NB4 (cell line): ENCODE results near the gene MEX3A.

ENCODE experiments used
- MYC ChIP-seq: IDR thresholded peaks from 2 replicates; pipeline ENCODE4 v1.6.1; 2011; ENCODE audit warnings: low read depth, low read length
- POLR2A ChIP-seq: IDR thresholded peaks from 2 replicates; pipeline ENCODE4 v1.6.1; 2011; ENCODE audit warnings: mild to moderate bottlenecking; ENCODE audit not compliant: insufficient read length; ENCODE audit errors: extremely low read depth
- TF ChIP-seq, protein P1 (sequence below): IDR thresholded peaks from 2 replicates; pipeline ENCODE4 v1.6.1; 2011; ENCODE audit warnings: low read depth, low read length
- TF ChIP-seq, protein P2 (sequence below): IDR thresholded peaks from one replicate; pipeline ENCODE4 v1.5.1; 2012; ENCODE audit warnings: low read depth, low read length

DNA sequence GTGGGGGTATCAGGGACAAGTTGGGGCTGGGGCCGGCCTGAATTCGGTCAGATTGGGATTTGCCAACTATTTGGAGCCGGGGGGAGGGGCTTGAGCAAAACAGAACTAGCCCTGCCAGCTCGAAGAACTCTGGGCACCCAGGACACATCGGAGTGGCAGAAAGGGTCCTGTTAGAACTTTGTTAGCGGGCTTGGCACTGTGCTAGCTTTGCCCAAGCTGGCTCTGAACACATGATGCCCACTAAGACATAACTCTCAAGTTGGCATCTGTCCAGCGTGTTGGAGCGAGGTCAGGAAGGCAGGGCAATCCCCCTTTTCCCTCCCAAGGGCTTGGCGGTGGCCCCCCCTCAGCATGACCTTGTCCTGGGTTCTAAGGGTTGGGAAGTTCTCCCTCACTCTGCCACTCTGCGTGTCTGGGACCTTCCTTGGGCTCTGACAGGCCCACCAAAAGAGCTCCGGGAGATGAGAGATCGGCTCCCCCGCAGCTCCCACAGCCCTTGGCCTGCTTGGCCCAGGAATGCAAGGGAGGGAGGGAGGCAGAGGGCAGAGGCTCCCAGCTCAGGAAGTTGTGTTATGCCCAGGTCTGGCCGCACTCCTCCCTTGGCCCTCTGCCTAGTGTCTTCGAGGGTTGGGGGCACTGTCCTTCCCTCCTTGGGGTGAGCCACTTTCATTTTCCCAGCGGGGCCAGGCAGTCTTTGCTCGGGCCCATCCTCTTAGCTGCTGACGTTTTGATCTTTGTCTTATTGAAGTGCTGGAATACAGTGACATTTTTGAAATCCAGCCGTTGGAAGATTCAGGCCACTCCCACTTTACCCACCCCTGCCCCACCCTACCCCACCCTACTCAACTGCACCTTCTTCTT, 33.5 kb upstream of the MEX3A start:
- TF ChIP-seq, protein P1, sequence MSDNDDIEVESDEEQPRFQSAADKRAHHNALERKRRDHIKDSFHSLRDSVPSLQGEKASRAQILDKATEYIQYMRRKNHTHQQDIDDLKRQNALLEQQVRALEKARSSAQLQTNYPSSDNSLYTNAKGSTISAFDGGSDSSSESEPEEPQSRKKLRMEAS, result no peak
- TF ChIP-seq, protein P2, sequence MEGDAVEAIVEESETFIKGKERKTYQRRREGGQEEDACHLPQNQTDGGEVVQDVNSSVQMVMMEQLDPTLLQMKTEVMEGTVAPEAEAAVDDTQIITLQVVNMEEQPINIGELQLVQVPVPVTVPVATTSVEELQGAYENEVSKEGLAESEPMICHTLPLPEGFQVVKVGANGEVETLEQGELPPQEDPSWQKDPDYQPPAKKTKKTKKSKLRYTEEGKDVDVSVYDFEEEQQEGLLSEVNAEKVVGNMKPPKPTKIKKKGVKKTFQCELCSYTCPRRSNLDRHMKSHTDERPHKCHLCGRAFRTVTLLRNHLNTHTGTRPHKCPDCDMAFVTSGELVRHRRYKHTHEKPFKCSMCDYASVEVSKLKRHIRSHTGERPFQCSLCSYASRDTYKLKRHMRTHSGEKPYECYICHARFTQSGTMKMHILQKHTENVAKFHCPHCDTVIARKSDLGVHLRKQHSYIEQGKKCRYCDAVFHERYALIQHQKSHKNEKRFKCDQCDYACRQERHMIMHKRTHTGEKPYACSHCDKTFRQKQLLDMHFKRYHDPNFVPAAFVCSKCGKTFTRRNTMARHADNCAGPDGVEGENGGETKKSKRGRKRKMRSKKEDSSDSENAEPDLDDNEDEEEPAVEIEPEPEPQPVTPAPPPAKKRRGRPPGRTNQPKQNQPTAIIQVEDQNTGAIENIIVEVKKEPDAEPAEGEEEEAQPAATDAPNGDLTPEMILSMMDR, result no peak
- no peak for TF ChIP-seq POLR2A
- no peak for TF ChIP-seq MYC
